GM21526 (cell line): ENCODE results near the gene CGA.
A peak's percentile ranks its signal among the peaks of the same experiment; 100 is the strongest.
"Not testable (repeated sequence)": the region's sequence is repeated elsewhere in the genome, so short reads cannot be mapped to it uniquely, and the experiment has no call there.

ENCODE experiments used
- ATAC-seq: cut with Tn5 transposase; IDR thresholded peaks from one replicate; pipeline ENCODE4 v1.9.1; 2021; ENCODE audit warnings: moderate library complexity; ENCODE audit not compliant: unreplicated experiment, low FRiP score

The CGA gene

DNA sequence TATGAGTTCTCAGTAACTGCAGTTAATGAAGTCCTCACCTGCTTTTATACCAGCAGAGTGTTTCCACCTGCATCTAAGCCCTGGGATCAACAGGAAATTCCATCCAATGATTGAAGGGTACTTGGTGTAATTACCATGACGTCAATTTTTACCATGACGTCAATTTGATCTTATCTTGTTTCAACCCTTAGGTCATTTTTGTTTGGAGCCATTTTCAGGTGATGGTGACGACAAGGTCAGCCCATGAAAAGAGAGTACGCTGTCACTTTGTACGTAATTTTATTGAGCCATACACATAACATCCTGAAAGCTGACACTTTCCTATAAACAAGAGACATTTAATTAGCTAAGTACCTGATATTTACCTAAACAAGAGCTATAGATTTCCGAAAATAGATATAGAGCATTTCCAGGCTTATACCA, at the start of gene CGA:
TSS of gene CGA (minus strand) at position 20 of the 423 bp plus-strand sequence. CDS start 6,906 bp downstream, outside the sequence.
- ATAC-seq, result no peak

DNA sequence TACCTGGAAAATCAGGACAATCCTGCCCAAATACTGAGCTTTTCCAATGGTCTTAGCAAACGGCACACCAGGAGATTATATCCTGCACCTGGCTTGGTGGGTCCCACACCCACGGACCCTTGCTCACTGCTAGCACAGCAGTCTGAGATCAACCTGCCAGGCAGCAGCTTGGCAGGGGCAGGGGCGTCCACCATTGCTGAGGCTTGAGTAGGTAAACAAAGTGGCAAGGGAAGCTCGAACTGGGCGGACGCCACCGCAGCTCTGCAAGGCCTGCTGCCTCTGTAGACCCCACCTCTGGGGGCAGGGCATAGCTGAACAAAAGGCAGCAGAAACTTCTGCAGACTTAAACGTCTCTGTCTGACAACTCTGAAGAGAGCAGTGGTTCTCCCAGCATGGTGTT, 45.0 kb upstream of the CGA start:
- ATAC-seq, result not testable (repeated sequence)

DNA sequence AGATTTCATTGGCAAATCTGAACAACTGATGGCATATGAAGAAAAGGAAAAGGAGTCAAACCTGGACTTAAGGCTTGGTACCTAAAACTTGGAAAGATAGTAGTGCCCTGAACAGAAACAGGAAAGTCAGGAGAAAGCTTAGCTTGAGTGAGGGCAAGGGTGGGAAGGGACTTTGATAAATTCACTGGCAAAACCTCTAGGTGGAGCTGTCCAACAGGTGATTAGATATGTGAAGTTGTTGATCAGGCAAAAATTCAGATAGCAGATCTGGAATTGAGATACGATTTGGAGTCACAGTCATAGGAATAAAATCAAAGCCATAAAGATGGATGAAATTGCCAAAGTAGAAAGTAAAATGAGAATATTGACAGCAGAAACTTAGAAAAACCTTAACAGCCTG, 44.3 kb upstream of the CGA start:
- ATAC-seq, result peak; percentile 58

DNA sequence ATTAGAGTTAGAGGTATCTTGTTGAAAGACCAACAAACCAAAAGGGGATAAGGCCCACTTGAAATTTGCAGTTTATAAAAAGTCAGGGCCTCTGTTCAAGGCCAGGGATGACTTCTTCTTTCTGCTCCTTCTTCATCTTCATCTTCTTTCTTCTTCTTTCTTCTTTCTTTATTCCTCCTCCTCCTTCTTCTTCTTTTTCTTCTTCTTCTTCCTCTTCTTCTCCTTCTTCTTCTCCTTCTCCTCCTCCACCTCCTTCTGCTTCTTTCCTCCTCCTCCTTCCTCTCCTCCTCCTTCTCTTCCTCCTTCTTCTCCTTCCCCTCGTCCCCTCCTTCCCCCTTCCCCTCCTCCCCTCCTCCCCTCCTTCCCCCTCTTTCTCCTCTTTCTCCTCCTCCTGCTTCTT, 42.1 kb upstream of the CGA start:
- ATAC-seq, result no peak

DNA sequence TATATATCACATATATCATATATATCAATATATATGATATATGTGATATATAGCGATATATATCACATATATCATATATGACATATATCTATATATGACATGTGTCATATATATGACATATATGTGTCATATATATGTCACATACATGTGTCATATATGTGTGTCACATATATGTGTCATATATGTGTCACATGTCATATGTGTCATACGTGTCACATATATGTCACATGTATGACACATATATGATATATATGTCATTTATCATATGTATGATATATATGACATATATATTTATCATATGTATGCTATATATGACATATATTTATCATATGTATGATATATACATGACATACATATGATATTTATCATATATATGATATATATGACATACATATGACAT, 32.8 kb upstream of the CGA start:
- ATAC-seq, result no peak

DNA sequence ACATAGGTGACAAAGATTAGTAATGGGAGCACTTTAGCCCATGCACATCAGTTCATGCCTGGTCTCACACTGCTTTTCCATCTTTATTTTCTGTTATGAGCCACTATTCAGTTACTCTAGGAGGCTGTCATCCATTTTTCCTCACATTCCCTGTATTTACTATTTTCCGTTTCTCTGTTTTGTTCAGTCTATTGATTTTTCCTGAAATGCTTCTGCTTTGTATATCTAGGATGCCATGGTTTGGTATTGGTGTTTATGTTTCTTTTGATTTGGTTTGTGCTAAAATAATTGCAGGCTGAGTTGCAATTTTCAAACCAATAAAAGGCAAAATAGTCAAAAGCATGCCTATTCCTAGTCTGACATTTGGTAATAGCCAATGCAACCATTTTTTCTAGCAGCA, 31.6 kb upstream of the CGA start:
- ATAC-seq, result no peak

DNA sequence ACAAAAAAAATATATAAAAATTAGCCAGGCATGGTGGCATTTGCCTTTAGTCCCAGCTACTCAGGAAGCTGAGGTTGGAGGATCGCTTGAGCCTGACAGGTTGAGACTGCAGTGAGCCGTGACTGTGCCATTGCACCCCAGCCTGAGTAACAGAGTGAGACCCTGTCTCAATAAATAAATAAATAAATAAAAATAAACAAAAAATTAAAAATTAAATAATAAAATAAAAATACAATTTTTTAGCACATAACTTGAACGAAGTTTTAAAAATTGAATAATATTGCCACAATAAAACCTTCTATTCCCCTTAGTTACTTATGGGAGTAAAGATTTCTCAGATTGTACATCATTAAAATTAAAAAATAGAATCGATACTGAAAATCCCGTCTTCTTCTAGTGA, 29.2 kb upstream of the CGA start:
- ATAC-seq, result no peak

DNA sequence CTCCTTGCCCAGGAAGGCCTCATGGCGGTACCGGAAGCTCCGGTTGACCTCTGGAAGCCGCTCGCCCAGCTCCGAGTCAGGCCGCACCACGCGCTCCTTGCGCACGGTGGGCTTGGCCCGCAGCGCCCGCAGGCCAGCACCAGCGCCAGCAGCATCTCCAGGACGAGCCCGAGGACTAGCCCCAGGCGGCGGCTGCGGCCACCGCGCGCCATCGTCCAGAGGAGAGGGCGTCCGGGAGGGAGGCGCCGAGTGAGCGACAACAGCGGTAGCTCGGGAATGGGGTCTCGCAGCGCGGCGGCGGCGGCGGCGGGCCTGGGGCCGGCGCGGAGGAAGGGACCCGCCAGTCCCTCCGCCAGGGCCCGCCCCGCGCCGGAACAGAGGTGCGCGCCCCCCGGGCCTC, 27.6 kb upstream of the CGA start:
- no peak for ATAC-seq

DNA sequence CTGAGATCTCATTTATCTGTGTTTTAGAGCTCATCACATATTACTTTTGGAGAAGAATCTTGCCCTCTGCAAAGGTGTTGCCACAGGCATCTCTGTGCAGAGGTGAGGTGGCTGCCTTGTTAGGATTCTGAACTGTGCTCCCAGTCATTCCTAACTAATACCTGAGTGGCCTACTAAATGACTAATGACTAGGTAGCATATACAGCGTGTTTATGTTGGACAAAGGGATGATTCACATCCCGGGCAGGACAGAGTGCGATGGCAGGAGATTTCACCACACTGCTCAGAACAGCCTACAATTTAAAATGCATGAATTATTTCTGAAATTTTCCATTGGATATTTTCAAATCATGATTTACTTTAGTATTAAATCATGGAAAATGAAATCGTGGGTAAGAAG, 23.1 kb upstream of the CGA start:
- ATAC-seq, result no peak

DNA sequence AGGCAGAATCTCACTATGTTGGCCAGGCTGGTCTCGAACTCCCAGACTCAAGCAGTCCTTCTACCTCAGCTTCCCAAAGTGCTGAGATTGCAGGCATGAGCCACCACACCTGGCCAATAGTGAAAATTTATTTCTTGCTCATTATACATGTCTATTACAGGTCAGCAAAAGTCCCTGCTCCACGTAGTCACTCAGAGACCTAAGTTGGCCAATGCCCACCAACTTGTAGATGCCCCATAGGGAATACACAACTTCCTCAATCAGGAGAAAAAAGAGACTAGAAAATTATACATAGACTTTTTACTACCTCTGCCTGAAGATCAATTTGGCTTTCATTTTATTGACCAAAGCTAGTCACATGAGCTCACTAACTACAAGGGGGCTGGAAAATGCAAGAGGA, 22.0 kb upstream of the CGA start:
- ATAC-seq, result no peak

DNA sequence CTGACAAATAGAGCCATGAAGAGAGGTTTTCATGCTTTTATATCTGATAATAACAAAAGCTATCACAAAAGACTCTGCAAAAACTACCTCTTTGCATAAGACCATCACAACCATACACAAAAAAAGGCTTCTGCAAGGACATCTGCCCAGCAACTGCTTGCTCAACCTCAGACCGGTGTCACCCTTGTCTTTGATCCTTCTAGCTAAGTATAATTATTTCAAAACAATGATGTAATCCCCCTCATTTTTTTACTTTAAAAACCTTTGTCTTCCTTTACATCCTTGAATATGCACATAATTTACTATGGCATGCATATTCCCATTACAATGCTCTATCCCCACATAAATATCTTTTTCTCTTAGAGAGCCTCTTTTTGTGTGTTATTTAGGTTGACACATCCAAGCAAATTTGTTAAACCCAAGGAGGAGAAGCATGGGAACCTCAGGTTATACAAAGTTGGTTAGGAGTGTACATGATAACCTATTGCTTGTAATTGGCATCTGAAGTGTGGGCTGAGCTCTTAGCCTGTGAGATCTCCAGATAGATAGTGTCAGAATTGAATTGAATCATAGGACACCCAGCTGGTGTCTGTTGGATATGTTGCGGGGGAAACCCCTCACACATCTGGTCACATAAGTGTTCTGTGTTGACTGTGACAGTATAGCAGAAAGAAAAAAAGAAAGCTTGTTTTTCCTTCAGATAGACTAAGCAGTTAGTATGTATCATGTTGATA, 20.7 kb upstream of the CGA start:
- peak; percentile 86 for ATAC-seq

DNA sequence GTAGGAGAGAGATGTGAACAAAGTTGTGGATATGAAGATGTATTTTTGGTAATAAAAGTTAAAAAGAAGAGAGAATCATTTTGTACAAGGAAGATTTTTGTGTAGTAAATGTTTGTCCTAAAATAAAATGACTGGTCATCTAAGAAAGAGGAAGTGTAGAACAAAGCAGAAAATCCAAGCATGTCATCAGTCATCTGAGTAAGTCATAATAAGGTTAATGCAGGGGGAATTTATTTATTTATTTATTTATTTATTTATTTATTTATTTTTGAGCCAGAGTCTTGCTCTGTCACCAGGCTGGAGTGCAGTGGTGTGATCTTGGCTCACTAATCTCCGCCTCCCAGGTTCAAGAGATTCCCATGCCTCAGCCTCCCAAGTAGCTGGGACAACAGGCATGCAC, 15.7 kb upstream of the CGA start:
- ATAC-seq, result no peak

DNA sequence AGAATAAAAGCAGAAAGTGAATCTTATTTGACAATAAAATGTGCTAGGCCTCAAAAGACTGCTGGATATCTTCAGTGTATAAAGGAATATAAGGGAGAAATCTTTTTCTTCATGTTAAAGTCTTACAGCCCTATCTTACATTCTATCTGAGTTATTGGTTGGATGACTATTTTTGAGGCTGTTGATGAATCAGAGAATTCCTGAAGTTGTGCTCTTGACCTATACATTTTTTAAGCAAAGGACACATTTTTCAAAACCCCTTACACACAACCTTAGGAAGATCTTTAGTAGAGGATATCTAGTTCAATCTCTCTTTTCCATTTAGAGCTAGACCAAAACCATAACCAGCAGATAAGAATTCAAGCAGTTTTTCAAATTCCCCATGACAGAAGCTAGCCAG, 10.9 kb upstream of the CGA start:
- ATAC-seq, result no peak

DNA sequence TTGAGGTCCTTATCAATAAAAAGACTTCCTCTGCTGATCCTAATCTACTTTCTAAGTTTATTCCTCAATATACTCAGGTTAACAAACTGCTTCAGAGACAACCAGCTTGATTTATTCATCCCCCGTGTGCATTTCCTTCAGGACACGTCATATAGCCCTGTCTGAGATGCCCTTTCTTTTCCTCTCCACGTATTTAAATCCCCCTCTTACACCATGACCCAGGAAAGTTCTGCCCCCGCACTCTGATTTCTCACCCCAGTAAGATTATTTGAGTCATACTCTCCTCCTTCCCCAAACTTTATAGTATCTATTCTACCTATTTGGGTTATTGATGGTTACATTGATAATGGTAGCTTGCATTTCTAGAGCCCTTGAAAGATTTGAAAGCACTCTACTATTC, 9.8 kb upstream of the CGA start:
- ATAC-seq, result no peak

DNA sequence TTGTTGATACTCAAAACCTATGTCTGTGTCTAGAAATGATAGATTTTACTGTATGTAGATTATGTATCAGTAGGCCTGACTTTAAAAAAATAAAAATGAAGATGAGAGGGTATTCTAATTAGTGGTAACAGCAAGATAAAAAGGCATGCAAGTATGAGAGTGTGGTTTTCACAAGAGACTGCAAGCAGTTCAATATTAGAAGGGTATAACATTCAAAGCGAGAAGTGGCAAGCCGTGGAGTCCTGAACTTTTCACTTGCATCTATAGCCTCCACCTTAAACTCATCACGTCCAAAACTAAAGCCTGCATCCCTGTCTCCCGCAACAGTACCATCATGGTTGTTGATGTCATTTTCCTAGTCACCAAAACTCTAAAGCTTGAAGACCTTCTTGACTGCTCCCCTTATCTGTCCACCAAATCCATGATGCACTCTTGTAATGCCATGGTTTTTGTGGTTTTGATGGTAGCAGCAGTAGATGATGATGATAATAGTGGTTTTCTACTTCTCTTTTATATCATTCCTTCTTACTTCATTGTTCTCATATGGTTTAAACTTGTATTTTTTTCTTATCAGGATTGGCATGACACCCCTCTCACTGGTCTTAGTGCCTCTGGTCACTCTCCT, 9.2 kb upstream of the CGA start:
- ATAC-seq, result no peak

DNA sequence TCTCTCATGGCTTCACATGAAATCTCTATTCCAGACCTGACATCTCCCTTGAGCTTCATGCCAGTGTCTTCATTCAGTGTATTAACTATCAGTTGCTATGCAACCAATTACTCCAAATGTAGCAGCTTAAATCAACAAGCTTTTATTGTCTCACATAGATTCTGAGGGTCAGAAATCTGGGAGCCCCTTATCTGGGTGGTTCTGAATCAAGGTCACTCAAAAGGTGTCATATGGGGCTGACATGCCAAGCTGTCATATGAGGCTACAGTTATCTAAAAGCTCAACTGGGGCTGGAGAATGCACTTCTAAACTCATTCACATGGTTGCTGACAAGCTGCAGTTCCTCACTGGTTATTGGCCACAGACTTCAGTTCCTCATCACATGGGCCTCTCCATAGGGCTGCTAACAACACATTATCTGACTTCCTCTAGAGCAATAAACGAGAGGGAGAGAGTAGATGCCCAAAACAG, 7.3 kb upstream of the CGA start:
- ATAC-seq, result no peak

DNA sequence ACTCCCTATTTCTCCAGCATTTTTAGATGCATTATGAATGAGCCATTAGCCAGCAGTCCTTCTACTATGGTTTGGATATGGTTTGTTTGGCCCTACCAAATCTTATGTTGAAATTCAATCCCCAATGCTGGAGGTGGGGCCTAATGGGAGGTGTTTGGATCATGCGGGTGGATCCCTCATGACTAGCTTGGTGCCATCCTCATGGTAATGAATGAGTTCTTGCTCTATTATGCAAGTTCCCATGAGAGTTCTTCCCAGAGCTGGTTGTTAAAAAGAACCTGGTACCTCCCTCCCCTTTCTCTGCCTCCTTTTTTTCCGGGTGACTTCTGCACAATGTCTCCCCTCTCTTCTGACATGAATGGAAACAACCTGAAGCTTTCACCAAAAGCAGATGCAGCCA, 6.2 kb upstream of the CGA start:
- no peak for ATAC-seq

DNA sequence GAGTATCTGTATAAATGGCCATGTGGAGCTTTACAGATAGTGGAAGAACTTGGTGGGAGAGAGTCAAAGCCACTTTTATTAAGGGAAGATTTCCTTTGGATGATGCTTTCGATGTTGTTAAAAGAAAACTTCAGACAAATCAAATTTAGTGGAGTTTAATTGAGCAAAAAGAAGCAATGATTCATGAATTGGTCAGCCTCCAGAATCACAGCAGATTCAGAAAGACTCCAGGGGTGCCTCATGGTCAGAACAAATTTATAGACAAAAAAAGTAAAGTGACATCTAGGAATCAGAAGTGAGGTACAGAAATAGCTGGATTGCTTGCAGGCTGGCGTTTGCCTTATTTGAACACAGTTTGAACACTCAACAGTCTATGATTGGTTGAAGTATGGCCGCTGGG, 5.3 kb upstream of the CGA start:
- ATAC-seq, result no peak

DNA sequence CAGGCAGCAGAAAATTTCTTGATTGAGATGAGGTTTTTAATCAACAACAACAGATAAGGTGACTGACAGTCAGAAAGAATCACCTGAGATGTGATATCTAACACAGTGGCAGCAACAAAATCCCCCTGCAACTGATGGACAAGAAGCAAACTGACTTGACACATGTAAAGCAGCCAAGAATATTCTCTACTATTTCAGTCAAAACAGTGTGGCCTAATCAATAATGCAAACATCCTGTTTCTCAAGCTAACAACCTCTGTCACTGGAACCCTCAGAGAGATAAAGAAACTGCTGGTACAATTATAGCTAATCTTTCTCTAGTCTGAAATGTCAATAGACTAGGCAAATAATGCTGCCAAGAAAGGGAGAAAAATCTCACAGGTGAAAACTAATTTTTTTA, 4.6 kb upstream of the CGA start:
- ATAC-seq, result no peak

DNA sequence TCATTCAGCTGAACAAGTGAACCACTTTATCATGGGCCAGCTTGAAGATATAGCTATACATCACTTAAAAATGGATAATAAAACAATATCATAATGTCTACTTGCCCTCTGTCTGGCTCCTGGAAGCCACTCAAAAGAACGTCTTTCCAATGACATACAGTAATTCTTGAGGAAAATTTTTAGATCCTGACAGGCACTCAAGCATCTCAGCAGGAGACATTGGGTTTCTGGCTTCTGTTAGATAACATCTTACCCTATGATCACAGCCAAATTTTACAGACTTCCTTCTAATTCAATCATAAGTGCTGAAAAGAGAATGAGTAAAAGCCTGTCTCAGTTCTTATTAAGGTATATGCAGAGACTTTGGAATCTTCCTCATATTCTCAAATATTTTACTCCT, 330 bp downstream of the CGA start:
- ATAC-seq, result no peak

DNA sequence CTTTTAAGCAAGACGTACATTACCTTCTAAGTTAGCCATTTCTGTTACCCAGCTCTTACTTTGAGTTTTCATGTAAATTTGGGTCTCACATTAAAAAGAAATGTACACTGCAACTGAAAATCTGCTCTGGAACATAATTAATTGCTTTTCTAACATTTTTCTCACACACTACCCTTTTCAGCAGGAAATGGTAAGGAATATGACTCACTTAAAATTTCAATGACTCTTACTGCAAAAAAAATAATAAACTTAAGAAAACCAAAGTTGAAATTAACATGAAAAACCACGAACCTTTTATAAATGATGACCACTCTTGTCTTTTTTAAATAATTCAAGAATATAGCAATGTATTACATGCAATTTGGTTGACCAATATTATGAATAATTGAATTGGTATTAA, 1.3 kb downstream of the CGA start:
- ATAC-seq, result no peak

DNA sequence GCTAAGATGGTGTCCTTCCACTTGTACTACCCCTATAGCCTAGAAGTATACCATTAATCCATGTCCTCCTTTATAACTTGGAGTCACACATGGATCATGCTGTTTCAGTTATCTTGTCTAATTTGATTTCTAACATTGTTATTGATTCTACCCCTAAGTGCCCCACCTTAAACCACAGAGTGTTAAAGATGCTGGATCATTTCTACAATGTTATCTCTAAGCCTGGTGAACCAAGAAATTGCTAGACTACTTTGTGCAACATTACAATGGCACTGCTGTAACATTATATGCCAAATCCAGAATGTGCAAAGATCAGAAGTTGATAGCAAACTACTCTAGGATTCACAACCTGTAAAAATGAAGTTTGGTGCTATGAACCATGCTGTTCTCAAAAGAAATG, 1.7 kb downstream of the CGA start:
- no peak for ATAC-seq
